GM19025 (cell line): ENCODE results near the gene IREB2.
"Not testable (repeated sequence)": the region's sequence is repeated elsewhere in the genome, so short reads cannot be mapped to it uniquely, and the experiment has no call there.

ENCODE experiments used
- ATAC-seq: cut with Tn5 transposase; IDR thresholded peaks from one replicate; pipeline ENCODE4 v1.9.1; 2021; ENCODE audit warnings: mild to moderate bottlenecking, low read depth, moderate library complexity; ENCODE audit not compliant: unreplicated experiment

Gene IREB2

GRCh38 chr15:78461171-78461888, 23.3 kb downstream of the IREB2 start:
- no peak for ATAC-seq

GRCh38 chr15:78469031-78469430, 31.0 kb downstream of the IREB2 start:
- no peak for ATAC-seq

GRCh38 chr15:78477295-78477694, 39.3 kb downstream of the IREB2 start:
- no peak for ATAC-seq

GRCh38 chr15:78479650-78480049, 41.6 kb downstream of the IREB2 start:
- ATAC-seq = no peak

GRCh38 chr15:78481917-78482316, 43.9 kb downstream of the IREB2 start:
- ATAC-seq = no peak

GRCh38 chr15:78492872-78493271, 54.9 kb downstream of the IREB2 start:
- ATAC-seq = no peak

GRCh38 chr15:78501857-78502256, 63.8 kb downstream of the IREB2 start:
- ATAC-seq = no peak

- no peak for ATAC-seq
These were observed 64.6 kb downstream of the IREB2 start for GRCh38 chr15:78502641-78503040.

GRCh38 chr15:78506971-78507830, 69.2 kb downstream of the IREB2 start, which contains the start of gene HYKK:
Gene HYKK, plus strand, starts transcription at chr15:78507577. Its CDS starts 5,512 bp downstream, at chr15:78513089.
- peak; percentile 84 for ATAC-seq

- ATAC-seq = peak; percentile 22
These were observed 69.8 kb downstream of the IREB2 start for GRCh38 chr15:78507831-78508160.

- ATAC-seq = no peak
These were observed 70.3 kb downstream of the IREB2 start for GRCh38 chr15:78508272-78508671.

GRCh38 chr15:78509726-78510312, 71.8 kb downstream of the IREB2 start:
- no peak for ATAC-seq

GRCh38 chr15:78520035-78520434, 82.0 kb downstream of the IREB2 start:
- not testable (repeated sequence) for ATAC-seq

GRCh38 chr15:78524230-78524629, 86.2 kb downstream of the IREB2 start:
- no peak for ATAC-seq

GRCh38 chr15:78527325-78527724, 89.3 kb downstream of the IREB2 start:
- no peak for ATAC-seq

GRCh38 chr15:78533331-78533730, 95.3 kb downstream of the IREB2 start:
- ATAC-seq = no peak

- ATAC-seq = no peak
These were observed 98.1 kb downstream of the IREB2 start for GRCh38 chr15:78536134-78536533.

GRCh38 chr15:78537266-78537905, 99.4 kb downstream of the IREB2 start:
- no peak for ATAC-seq

- ATAC-seq = no peak
These were observed 100.3 kb downstream of the IREB2 start for GRCh38 chr15:78538358-78538757.

- not testable (repeated sequence) for ATAC-seq
These were observed 101.6 kb downstream of the IREB2 start for GRCh38 chr15:78539464-78540140.
